Cardiac muscle cell (in vitro differentiated cells and primary cell): ENCODE results near the gene MARVELD2. TPM values are rescaled to one million over a fixed set of nuclear protein-coding genes. Genes with fewer than 3 reads are reported as not detected.
A peak's percentile ranks its signal among the peaks of the same experiment; 100 is the strongest.
"Not testable (repeated sequence)": the region's sequence is repeated elsewhere in the genome, so short reads cannot be mapped to it uniquely, and the experiment has no call there.

ENCODE experiments used
- DNase-seq, 2 donors: peaks; one replicate each; pipeline versions ENCODE4 v3.0.0 to v3.0.0-alpha.2; 2010 to 2017; ENCODE audit warnings: low read depth in 1 of 2, low spot score in 1 of 2
- H3K27ac ChIP-seq: fragments of 200-600 bp; sonication (generic); 2 replicates; pipeline ENCODE4 v1.5.1; 2016
- H3K27me3 ChIP-seq: fragments of 200-600 bp; sonication (generic); 2 replicates; pipeline ENCODE4 v1.6.0; 2016; ENCODE audit warnings: control low read depth
- H3K36me3 ChIP-seq: fragments of 200-600 bp; sonication (generic); 2 replicates; pipeline ENCODE4 v1.5.1; 2016; ENCODE audit warnings: control low read depth
- H3K4me1 ChIP-seq: fragments of 200-600 bp; sonication (generic); 2 replicates; pipeline ENCODE4 v1.8.1; 2017; ENCODE audit warnings: low read depth, mild to moderate bottlenecking, mixed run types
- H3K4me3 ChIP-seq: fragments of 200-600 bp; sonication (generic); 2 replicates; pipeline ENCODE4 v1.5.1; 2016; ENCODE audit warnings: mild to moderate bottlenecking
- H3K9me3 ChIP-seq: fragments of 200-600 bp; sonication (generic); 2 replicates; pipeline ENCODE4 v1.5.1; 2017; ENCODE audit warnings: low read depth, mild to moderate bottlenecking, control low read depth
- CTCF ChIP-seq: IDR thresholded peaks from 2 replicates; pipeline ENCODE4 v1.5.1; 2012; ENCODE audit warnings: low read depth, mild to moderate bottlenecking, low read length
- polyA plus RNA-seq: library from polyadenylated mRNA; unstranded; fragments of >200 nt; fragmentation: Nextera tagmentation; extraction: Ambion mirVana; gene quantifications from 2 replicates; pipeline ENCODE4 v1.2.1, GENCODE V29; 2016
- total RNA-seq: library from RNA; depleted of rRNA; stranded (reverse); fragments of >200 nt; gene quantifications from 2 replicates; pipeline ENCODE4 v1.2.3, GENCODE V29; 2016

MARVELD2 gene
- total and polyA plus RNA-seq, 2 experiments from 2014 or later: 4.9 TPM

- Histone ChIP-seq H3K4me3 (no peak overlapping the region), H3K4me1 (no peaks in the 10 kb centered on the region), H3K36me3 (no peaks in the 10 kb centered on the region), H3K27ac (no peak overlapping the region), H3K9me3 (no peaks in the 10 kb centered on the region), H3K27me3 (no peaks in the 10 kb centered on the region)
- no peak for DNase-seq
- TF ChIP-seq CTCF: no peak
Observed at GRCh38 chr5:69444127-69444754, 29.3 kb downstream of the MARVELD2 start.

GRCh38 chr5:69449511-69449910 lies 34.6 kb downstream of the MARVELD2 start:
- H3K27me3 ChIP-seq: no peaks in the 10 kb centered on the region
- H3K27ac ChIP-seq: no peak overlapping the region
- no peaks in the 10 kb centered on the region for H3K36me3 ChIP-seq
- no peak for TF ChIP-seq CTCF
- H3K9me3 ChIP-seq: no peaks in the 10 kb centered on the region
- H3K4me3 ChIP-seq: no peak overlapping the region
- no peak for DNase-seq
- H3K4me1 ChIP-seq: no peaks in the 10 kb centered on the region

GRCh38 chr5:69450116-69450515 lies 35.2 kb downstream of the MARVELD2 start:
- Histone ChIP-seq H3K27me3 (no peaks in the 10 kb centered on the region), H3K4me3 (no peak overlapping the region), H3K27ac (no peak overlapping the region), H3K36me3 (no peaks in the 10 kb centered on the region), H3K9me3 (no peaks in the 10 kb centered on the region), H3K4me1 (no peaks in the 10 kb centered on the region)
- DNase-seq: peak in 1 of 2 donors; percentile 65
- TF ChIP-seq CTCF: no peak

- not testable (repeated sequence) for H3K27ac ChIP-seq
Observed at GRCh38 chr5:69450527-69450926, 35.6 kb downstream of the MARVELD2 start.

GRCh38 chr5:69451941-69452647 lies 37.2 kb downstream of the MARVELD2 start:
- no peaks in the 10 kb centered on the region for H3K36me3 ChIP-seq
- no peaks in the 10 kb centered on the region for H3K9me3 ChIP-seq
- DNase-seq: no peak
- no peak for TF ChIP-seq CTCF
- H3K4me3 ChIP-seq: no peak overlapping the region
- H3K4me1 ChIP-seq: no peaks in the 10 kb centered on the region
- H3K27ac ChIP-seq: no peak overlapping the region
- no peaks in the 10 kb centered on the region for H3K27me3 ChIP-seq

More at GRCh38 chr5:69450527-69450926, 35.6 kb downstream of the MARVELD2 start:
- not testable (repeated sequence) for H3K4me3 ChIP-seq, H3K36me3 ChIP-seq, H3K4me1 ChIP-seq, H3K9me3 ChIP-seq, DNase-seq, H3K27me3 ChIP-seq

GRCh38 chr5:69453487-69453886 lies 38.6 kb downstream of the MARVELD2 start:
- not testable (repeated sequence) for H3K27me3 ChIP-seq, H3K9me3 ChIP-seq, H3K27ac ChIP-seq, H3K36me3 ChIP-seq, H3K4me1 ChIP-seq, DNase-seq, H3K4me3 ChIP-seq
